Smooth muscle cell of the brain vasculature (primary cell): ENCODE results near the gene EIF4G2.

Source experiments
- DNase-seq: peaks from one replicate; pipeline ENCODE4 v3.0.0-alpha.2; 2012; ENCODE audit warnings: low read depth, low spot score

Gene EIF4G2

DNA sequence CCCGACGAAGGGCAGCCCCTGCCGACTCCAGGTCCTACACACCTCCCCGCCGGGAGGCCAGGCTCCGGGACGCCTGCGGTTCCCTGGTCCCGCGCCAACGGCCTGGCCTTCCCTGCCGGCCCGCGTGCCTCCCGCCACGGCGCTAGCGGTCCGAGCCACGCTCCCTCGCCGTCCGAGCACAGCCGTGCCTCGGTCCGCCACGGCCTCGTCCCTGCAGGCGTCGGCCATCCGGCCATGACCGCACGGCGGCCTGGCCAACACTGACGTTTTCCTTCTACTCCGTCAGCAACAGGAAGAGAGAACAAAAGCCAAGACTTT lies 532 bp downstream of the EIF4G2 start:
- no peak for DNase-seq

DNA sequence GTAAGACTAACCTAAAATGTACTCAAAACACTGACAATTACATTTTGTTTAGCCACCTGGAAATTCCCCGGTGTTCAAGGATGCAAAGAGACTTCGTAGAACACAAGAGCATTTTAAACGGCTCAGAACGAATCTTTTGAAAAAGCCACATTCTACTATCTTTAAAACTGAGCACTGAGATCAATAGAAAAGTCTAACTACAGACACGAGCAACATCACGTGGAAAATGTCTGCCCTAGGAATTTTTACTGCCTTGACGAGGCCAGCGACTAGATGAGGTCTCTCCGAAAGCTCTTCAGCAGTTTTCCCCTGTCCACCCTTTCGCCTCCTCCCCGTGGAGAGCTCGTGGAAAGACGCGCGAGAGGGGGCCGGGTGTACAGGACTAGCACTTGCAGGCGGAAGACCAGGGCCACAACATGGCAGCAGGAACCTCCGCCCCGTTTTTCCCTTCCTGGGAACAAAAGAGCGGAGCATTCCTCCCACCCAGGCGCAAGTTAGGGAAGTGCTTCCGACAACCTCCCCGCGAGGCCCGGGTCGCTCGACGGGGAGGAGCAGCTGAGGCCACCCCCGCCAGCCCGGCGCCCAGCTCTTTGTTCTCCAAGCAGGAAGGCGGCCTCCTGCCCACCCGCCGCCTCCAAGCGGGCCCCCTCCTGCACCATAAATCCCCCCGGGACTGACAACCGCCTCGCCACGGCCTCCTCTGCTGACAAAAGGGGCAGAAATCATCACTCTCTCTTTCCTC lies 1.1 kb downstream of the EIF4G2 start:
- no peak for DNase-seq

DNA sequence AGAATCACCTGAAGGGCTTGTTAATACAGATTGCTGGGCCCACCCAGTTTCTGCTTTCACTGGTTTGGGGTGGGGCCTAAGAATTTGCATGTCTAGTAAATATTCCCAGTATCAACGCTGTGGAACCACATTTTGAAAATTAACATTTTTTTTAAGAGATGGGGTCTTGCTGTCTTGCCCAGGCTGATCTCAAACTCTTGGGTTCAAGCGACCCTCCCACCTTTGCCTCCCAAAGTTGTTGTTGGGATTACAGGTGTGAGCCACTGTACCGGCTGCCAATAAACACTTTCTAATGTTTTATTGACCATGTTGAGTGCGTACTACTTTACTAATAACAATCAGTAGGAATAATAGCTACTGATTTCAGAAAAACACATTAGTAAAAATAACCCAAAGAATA lies 2.5 kb downstream of the EIF4G2 start:
- no peak for DNase-seq

DNA sequence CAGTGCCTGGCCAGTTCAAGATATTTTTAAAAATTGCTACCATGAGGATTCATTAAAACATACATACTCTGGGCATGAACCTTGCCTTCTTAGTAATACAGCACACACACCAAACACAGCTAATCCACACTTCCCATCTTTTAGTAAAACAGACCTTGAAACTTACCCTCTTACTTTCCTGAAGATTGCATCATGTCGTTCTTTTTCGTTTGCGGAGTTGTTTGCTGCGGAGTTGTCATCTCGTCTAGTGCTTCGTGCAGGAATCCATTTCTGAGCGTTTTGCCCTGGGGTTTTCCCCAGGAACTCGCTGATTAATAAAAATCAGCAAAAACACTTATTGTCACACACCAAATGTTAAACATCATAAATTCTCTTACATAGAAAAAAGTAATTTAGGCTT lies 3.0 kb downstream of the EIF4G2 start:
- DNase-seq, result no peak

DNA sequence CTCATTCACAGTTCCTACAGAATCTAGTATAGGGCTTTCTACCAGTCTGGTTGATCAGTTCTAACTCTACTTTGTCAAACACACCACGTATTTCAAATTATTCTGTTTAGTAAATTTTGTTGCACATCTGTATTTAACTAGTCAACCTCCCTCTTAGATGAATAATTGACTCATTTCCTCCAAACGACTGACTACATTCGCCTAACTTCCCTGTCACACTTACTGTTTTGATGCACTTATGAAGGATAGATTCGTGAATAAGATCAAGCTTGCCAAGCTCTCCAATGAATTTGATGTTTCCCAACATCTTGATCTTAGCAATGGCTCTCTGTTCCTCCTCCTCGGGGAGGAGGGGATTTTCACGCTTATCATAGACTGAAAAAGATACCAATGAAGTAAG lies 5.0 kb downstream of the EIF4G2 start:
- DNase-seq, result no peak

DNA sequence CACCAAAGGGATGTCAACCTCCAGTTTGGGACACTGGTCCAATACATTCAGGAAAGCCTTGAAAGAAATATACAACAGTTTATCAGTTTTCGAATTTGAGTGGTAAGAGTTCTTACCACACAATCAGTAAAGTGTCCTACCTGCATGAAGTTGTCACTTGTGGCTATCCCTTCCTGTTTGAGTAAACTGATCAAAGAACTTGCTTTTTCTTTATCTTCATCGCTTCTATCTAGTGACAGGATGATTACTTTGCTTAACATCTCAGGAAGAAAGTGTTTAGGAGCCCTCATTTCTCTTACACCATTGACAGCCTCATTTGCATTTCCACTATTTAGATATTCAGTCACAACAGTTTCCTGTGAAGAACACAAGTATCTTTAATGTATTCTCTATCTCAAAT lies 8.4 kb downstream of the EIF4G2 start:
- no peak for DNase-seq

DNA sequence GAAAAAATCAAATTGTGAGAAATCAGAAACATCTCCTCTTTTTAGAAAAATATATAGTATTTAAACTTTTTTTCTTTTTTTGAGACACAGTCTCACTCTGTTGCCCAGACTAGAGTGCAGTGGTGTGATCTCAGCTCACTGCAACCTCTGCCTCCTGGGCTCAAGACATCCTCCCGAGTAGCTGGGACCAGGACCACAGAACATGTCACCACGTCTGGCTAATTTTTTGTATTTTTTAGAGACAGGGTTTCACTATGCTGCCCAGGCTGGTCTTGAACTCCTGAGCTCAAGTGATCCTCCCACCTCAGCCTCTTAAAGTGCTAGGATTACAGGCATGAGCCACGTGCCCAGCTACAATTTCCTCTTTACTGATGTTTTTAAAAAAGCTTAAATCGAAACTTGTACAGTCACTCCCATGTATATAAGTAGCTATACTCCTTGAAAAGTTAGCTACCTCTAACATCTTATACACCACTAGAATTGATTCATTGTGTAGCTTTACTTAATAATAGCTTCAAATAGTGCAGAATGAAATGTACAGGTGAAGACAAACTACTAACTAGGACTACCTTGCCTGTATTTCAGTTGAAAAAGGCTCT lies 10.3 kb downstream of the EIF4G2 start:
- DNase-seq, result no peak

DNA sequence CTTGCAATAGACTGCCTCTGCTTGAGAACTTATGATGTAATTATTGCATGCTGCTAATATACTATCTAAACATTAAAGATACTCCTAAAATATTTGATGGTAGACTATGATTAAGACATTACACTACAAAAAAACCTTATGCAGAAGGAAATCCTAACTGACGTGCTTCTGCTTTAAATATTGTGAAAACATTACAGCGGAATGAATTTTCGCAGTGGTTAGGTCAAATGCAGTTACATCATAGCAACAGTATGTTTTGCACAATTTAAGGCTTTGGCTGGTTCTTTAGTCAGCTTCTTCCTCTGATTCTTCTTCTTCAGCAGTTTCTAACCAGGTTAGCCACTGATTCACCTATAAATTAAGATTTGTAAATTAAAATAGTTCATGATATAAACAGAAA lies 11.2 kb downstream of the EIF4G2 start:
- no peak for DNase-seq

DNA sequence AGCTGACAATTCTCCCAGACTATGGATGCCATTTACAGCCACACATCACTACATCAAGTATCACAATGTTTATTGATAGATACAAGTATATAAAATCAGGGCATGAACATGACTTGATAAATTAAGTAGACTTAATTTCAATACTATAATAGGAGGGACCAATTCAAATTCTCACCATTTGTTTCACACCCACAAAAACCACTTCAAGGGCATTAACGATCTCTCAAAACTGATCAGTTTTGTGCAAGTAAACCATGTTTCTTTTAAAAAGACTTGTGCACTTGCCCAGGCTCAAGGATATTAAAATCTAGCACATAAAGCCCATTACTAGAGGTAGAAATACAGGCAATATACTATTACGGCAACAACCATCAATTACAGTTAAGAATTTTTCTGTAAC lies 11.7 kb downstream of the EIF4G2 start:
- DNase-seq, result no peak

DNA sequence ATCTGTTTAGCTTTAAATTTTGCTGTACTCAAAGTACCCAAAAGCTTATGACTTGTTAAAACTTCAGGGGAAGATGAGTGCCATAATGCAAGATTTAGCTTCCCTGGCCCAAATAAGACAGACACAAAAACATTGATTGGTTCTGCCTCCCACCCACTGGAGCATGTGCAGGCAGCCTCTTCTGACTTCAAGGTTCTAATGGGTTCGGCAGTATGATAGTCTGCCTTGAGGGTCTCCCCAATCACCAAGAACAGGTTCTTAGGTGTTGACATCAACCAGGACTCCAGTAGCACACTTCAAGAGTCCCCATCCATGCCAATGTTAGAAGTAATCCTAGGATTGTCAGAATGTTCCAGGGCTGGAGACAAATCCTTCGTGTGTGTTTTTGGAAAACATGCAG lies 12.5 kb downstream of the EIF4G2 start:
- no peak for DNase-seq

DNA sequence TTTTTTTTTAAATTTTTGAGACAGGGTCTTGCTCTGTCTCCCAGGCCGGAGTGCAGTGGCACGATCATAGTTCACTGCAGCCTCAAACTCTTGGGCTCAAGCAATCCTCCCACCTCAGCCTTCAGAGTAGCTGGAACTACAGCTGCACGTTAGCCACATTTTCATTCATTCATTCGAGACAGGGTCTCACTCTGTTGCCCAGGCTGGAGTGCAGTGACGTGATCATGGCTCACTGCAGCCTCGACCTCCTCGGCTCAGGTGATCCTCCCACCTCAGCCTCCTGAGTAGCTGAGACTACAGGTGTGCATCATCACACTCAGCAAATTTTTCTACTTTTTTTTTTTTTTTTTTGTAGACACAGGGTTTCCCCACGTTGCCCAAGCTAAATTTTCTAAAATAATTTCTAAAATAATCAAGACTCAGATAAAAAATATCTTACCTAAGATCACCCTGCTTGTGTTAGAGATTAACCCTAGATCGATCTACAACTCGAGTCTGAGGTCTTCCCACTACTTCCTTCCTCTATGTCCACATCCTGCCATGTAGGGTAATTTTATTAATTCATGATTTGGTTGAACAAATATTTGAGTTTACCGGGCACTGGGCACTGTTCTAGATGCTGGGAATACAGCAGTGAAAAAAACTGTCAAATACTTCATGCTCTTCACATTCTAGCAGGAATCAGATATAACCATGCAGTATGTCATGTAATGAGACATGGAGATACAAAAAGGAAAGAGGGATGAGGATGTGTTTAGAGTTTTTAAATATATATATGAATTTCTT lies 15.1 kb downstream of the EIF4G2 start:
- DNase-seq, result no peak

DNA sequence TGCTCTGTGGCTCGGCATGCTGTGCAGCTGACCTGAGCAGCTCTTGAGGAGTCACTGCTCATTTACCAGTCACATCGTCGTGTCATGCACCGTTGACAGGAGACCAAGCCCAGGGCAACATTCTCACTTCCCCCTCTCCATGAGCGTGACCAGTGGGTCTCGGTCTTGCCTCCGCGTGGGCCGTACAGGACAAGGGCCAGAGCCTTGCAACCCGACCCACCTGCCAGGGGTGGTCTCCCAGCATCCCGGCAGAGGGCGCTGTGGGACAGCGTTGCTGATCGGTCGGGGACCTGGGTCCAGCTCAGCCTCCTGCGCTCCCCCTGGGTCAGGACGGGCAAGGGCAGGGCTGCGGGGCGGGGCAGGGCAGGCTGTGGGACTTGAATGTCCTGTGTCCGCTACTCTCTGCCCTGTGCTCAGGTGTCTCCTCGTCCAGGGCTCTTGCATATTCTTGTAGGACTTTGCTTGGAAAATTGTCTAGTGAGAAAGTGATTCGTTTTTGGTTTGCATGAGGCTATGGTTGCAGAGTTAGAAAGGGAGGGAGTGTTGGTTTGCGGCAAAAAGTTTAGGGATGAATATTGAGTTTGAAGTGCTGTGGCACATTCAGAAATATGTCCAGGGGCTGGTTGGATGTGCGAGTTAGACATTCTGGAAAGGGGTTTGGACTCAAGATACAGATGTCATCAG lies 16.2 kb downstream of the EIF4G2 start:
- no peak for DNase-seq

DNA sequence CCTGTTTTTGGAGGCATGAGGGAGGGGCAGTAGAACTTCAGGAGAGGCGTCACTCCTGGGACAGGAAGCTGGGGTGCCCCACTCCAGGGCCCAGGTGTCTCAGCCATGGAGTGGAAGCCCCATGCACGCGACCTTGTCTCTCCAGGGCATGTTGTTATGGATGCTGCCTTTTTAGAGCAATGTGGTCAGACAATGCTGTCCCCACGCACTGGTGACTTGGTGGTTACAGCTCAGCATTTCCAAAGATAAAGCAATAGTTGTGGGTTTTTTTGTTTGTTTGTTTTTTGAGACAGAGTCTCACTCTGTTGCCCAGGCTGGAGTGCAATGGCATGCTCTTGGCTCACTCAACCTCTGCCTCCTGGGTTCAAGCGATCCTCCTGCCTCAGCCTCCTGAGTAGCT lies 22.3 kb downstream of the EIF4G2 start:
- DNase-seq, result no peak

DNA sequence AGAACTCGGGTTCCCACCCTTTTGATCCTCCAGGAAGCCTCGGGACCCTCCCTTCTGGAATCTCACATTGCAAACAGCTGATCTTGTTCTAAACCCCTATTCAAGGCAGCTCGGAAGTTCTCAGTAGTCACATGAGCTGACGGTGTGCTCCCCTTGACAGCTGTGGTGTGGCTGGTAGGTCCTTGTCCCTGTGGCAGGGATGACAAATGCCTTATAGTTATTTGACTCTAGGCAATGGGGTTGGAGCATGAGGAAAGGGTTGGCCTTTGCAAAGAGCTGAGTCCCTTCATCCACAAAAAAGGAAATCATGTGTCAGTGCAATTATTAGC lies 23.6 kb downstream of the EIF4G2 start:
- DNase-seq, result no peak

DNA sequence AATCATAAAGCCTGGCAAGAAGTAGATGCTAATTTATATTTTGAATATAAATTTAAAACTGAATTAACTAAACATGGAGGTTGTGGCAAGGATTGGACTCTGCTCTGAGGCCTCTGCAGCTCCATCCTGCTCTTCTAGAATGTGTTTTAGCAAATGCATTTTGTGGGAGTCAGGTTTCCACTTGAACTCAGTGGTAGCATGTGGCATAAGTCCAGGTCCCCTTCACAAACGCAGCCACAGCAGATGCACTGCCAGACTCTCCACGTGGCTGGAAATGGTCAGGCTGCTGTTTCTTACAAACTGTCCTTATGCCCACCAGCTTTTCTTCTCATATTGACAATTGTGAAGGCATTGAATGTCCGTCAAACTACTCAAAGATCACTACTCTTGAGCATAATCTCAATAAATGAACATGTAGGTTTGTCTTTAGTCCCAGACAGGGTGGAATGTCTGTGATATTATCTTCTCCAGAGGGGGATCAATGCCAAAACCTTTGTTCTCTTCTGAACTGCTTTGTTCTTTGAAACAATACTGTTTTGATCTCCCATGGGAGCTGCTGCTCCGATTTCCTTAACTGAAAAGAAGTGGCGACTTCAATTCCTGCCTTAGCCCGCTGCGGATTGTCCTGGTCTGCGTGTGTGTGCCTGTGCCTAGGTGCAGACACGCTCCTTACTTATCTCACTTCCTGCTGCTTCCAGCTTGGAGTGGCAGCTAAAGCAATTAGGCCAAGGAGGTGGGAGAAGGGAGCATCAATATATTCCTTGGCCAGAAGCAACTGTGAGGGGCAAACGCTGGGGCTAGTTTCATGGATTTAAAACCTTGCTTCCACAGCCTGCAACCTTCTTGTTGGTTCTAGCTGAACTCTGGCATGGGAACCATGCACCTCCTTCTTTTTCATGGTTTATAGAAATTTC lies 24.2 kb downstream of the EIF4G2 start:
- DNase-seq, result no peak

DNA sequence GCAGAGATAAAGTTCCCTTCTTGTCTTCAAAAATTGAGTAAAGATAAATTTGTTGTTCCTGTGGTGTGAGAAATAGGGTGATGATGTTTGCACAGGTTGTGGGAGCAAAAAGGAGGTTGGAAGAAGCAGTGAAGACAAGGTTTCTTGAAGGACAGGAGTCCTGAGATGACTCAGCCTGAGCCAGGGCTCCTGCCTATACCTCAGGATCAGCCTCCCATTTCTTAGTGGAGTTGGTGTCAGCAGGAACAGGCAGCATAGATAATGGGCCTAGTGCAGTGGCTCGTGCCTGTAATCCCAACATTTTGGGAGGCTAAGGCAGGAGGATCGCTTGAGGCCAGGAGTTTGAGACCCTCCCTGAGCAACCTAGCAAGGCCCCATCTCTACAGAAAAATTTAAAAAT lies 28.7 kb downstream of the EIF4G2 start:
- DNase-seq, result no peak

DNA sequence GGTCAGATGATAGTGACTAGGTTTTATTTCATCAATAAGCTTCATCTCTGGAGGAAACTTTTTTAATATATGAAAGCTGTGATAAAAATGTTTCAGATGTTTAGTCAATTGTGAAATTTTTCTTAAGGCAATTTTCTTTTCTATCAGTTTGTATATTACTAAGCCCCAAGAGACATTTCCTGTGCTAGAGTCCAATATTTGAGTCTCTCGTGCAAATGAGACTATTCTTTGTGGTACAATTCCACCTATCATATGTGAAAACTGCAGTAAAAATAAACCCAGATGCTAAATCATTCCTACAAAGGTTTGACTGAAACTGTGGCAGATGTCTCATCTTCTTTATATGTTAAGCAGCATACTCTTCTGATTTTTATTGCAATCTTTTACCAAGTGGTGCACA lies 29.6 kb downstream of the EIF4G2 start:
- no peak for DNase-seq

DNA sequence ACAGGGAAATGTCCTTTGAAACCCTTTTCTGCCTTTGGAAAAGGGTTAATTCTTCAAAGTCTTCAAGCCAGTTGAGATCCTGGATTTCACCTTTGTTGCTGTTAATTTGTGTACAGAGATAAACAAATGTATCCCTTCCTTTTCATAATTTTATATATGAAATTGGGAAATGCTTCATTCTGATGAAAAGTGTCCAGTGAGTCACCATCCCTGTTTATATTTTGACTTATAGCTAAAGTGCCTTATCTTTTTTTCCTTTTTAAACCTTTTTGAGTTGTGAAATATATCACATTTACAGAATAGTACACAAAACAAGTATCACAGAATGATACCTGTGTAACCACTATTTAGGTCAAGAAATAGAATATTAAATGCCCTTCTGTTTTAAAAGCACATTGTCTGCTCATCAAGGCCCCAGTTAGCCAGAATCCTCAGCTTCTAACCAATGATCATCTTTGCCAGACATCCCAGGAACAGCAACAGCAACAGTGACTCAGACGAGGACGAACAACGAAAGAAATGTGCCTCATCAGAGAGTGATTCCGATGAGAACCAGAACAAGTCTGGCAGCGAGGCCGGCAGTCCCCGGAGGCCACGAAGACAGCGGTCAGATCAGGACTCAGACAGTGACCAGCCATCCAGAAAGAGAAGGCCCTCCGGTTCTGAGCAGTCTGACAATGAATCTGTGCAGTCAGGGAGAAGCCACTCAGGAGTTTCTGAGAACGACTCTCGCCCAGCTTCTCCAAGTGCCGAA lies 30.3 kb downstream of the EIF4G2 start:
- no peak for DNase-seq

DNA sequence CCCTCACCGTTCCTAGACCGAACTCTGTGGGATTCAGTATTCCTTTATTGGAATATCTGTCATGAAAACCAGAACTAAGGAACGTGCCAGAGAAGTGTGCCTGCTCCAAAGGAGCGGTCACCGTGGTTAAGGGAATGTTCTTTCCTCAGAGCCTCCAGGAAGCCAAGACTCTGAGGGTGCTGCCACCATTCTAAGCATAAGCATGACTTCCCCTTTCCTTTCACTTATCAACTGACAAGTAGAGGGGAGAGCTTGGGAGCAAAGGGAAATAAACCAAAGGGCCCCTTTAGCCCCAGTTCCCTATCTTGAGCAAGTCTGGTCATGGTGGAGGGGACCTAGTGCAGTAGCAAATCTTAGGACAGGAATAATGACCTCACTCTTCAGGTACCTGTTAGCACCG lies 30.9 kb downstream of the EIF4G2 start:
- no peak for DNase-seq

DNA sequence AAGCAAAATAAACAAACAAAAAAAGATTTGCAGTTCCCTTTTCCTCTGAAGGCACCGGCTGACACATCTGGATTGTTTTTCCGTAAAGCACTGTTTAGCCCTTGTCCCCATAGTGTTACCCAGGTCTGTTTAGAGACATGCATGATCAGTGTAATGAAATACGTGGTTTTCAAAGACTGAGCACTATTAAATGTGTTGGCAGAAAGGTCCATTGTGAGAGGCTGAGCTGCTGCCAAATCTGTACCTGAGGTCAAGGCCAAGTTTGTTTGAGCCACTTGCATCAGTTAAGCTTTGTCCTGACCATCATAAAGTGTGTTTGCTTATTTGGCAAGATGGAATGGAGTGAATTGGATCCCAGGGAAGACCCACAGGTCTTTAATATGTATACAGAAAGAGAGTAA lies 31.3 kb downstream of the EIF4G2 start:
- no peak for DNase-seq

DNA sequence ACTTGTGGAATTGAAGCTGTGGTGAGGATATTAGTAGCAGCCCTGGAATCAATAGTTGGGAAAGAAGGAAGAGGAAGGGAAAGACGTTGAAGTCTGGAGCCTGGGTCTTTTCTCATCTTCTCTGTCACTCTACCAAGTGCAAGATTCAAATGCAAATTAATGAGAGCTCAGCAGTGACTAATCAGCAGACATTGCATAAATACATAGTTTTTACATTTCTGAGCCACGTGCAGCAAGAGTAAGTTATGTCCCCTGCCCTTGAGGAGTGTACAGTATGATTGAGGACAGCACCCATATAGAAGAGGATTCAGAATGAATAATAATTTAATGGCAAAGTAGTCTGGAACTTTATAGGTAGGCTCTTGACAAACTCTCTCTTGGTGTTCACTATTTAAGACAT lies 33.9 kb downstream of the EIF4G2 start:
- no peak for DNase-seq
